ENCODE results near the gene ZNF300.

- no peak for TF ChIP-seq POLR2AphosphoS5 (IDR thresholded peaks at IDR 0.05)
- TF ChIP-seq CTCF (IDR thresholded peaks at IDR 0.05) = no peak
- no peak for TF ChIP-seq EP300 (IDR thresholded peaks at IDR 0.05)
These were observed 3.3 kb downstream of the ZNF300 start for GRCh38 chr5:150901446-150901845.

Measured in sigmoid colon (tissue), 4 donors.